Sigmoid colon (tissue), 7 donors: ENCODE results near the gene CPXM2. TPM values are rescaled to one million over a fixed set of nuclear protein-coding genes. Genes with fewer than 3 reads are reported as not detected.

ENCODE experiments used
- DNase-seq: peaks from one replicate; pipeline ENCODE4 v3.0.0-alpha.2; 2019
- H3K27ac ChIP-seq, 4 donors: fragments of 200-600 bp; sonication (generic); one replicate each; pipeline ENCODE4 v1.5.1; 2016 to 2019; ENCODE audit warnings: mild to moderate bottlenecking in 1 of 4
- H3K27me3 ChIP-seq, 3 donors: fragments of 200-600 bp; sonication (generic); one replicate each; pipeline ENCODE4 v1.5.1; 2019; ENCODE audit warnings: mild to moderate bottlenecking in 1 of 3
- H3K36me3 ChIP-seq, 4 donors: fragments of 200-600 bp; sonication (generic); one replicate each; pipeline ENCODE4 v1.5.1; 2016 to 2019
- H3K4me1 ChIP-seq, 4 donors: fragments of 200-600 bp; sonication (generic); one replicate each; pipeline ENCODE4 v1.5.1; 2017 to 2019
- H3K4me3 ChIP-seq, 4 donors: fragments of 200-600 bp; sonication (generic); one replicate each; pipeline ENCODE4 v1.5.1; 2017 to 2019; ENCODE audit warnings: mild to moderate bottlenecking in 2 of 4, moderate library complexity in 1 of 4
- H3K9me3 ChIP-seq, 4 donors: fragments of 200-600 bp in 3 of 4; sonication (generic) in 3 of 4; one replicate each; pipeline versions ENCODE4 v1.5.1 to v1.6.1; 2013 to 2019
- CTCF ChIP-seq, 4 experiments: fragments of 450-650 bp in 3 of 4; fragments of 200-600 bp in 1 of 4; IDR thresholded peaks; one replicate each; pipeline ENCODE4 v1.5.1; 2016 to 2019; ENCODE audit warnings: antibody characterized with exemption in 4 of 4, mild to moderate bottlenecking in 3 of 4, moderate library complexity in 2 of 4
- EP300 ChIP-seq, 4 donors: sonication (generic); formaldehyde crosslinking; IDR thresholded peaks; one replicate each; pipeline ENCODE4 v1.6.1; 2017; ENCODE audit warnings: antibody characterized with exemption in 4 of 4
- POLR2A ChIP-seq, 2 donors: fragments of 450-650 bp; IDR thresholded peaks; one replicate each; pipeline ENCODE4 v1.6.1; 2016; ENCODE audit warnings: antibody characterized with exemption in 2 of 2, mild to moderate bottlenecking in 2 of 2, moderate library complexity in 2 of 2
- POLR2AphosphoS5 ChIP-seq, 4 donors: sonication (generic); formaldehyde crosslinking; IDR thresholded peaks; one replicate each; pipeline ENCODE4 v1.6.1; 2017; ENCODE audit warnings: antibody characterized with exemption in 4 of 4
- WGBS, 2 donors: extraction: QIAGEN DNeasy Blood & Tissue Kit; methylation state at CpG; one replicate each; pipeline ENCODE4 v1.1.7; 2013; 5-methylcytosine and 5-hydroxymethylcytosine counted together
- intact Hi-C: fragments of 100-400 bp; cut with DNase I; formaldehyde crosslinking; loops from one replicate; pipeline ENCODE4 v1.15.1; 2023
- polyA plus RNA-seq, 3 donors: library from polyadenylated mRNA; stranded (reverse); fragments of 200-250 nt; gene quantifications; one replicate each; pipeline ENCODE4 v1.2.3, GENCODE V29; 2013
- total RNA-seq, 4 donors: library from RNA; depleted of rRNA; stranded (reverse); fragments of >200 nt; gene quantifications; one replicate each; pipeline ENCODE4 v1.1.0, GENCODE V29; 2016
- donor health status: healthy with polysubstance abuse.
- donor health status: Bipolar disorder and iron deficiency.
- donor health status: healthy.

Gene CPXM2
- total and polyA plus RNA-seq, 7 donors: 0.69 to 153 (median 48.5) TPM

- Histone ChIP-seq H3K36me3 (peaks cover 0 to 28% (median 6%) of the 10 kb centered on the region in 4 donors), H3K27ac (peak overlapping the region in 3 of 4 donors; percentile 28 to 58 (median 52)), H3K9me3 (no peaks in the 10 kb centered on the region), H3K4me1 (peaks cover 0 to 53% (median 37%) of the 10 kb centered on the region in 4 donors), H3K27me3 (no peaks in the 10 kb centered on the region), H3K4me3 (no peak overlapping the region)
- no peak for DNase-seq
- TF ChIP-seq EP300 (IDR thresholded peaks at IDR 0.05): no peak
- peak; percentile 22 to 75 (median 56) for TF ChIP-seq POLR2AphosphoS5 (IDR thresholded peaks at IDR 0.05)
- intact Hi-C loops: loop anchor here (5.0 kb wide), 1 partner anchor 164 kb away; no protein-coding TSS in a partner anchor
- WGBS, 2 donors: 65 to 78% methylated on average over 4 of the region's 4 CpGs
Observed at GRCh38 chr10:123746061-123746460, 145.5 kb downstream of the CPXM2 start.

- 79 to 84% methylated on average over 6 of the region's 6 CpGs for WGBS, 2 donors
- H3K36me3 ChIP-seq: peaks cover 0 to 12% (median 5%) of the 10 kb centered on the region in 4 donors
- TF ChIP-seq CTCF (IDR thresholded peaks at IDR 0.05) (no peak), EP300 (IDR thresholded peaks at IDR 0.05) (no peak), POLR2AphosphoS5 (IDR thresholded peaks at IDR 0.05) (no peak), POLR2A (IDR thresholded peaks at IDR 0.05) (no peak)
- H3K4me3 ChIP-seq: no peak overlapping the region
- intact Hi-C loops: loop anchor here (5.0 kb wide), 1 partner anchor 223 kb away; no protein-coding TSS in a partner anchor
- H3K27ac ChIP-seq: peak overlapping the region in 3 of 4 donors; percentile 6 to 58 (median 14)
- DNase-seq: no peak
- H3K4me1 ChIP-seq: peaks cover 0 to 53% (median 37%) of the 10 kb centered on the region in 4 donors
- no peaks in the 10 kb centered on the region for H3K9me3 ChIP-seq
- H3K27me3 ChIP-seq: no peaks in the 10 kb centered on the region
Observed at GRCh38 chr10:123744224-123744536, 147.4 kb downstream of the CPXM2 start.

- intact Hi-C loops: loop anchor here (5.0 kb wide), 1 partner anchor 224 kb away; no protein-coding TSS in a partner anchor
Observed at GRCh38 chr10:123743441-123744223, 148.0 kb downstream of the CPXM2 start.

GRCh38 chr10:123742751-123743440 lies 148.7 kb downstream of the CPXM2 start:
- TF ChIP-seq POLR2AphosphoS5 (IDR thresholded peaks at IDR 0.05): peak in 2 of 4 donors; percentile 7 to 28
- TF ChIP-seq EP300 (IDR thresholded peaks at IDR 0.05): no peak
- no peak for TF ChIP-seq POLR2A (IDR thresholded peaks at IDR 0.05)
- H3K9me3 ChIP-seq: no peaks in the 10 kb centered on the region
- no peak overlapping the region for H3K4me3 ChIP-seq
- H3K27me3 ChIP-seq: no peaks in the 10 kb centered on the region
- peak overlapping the region in 2 of 4 donors; percentile 58 to 59 for H3K27ac ChIP-seq
- WGBS, 2 donors: 76 to 84% methylated on average over 10 of the region's 10 CpGs
- H3K4me1 ChIP-seq: peaks cover 0 to 53% (median 37%) of the 10 kb centered on the region in 4 donors
- intact Hi-C loops: loop anchor here (5.0 kb wide), 1 partner anchor 224 kb away; no protein-coding TSS in a partner anchor
- no peak for DNase-seq
- H3K36me3 ChIP-seq: no peaks in the 10 kb centered on the region

More at GRCh38 chr10:123743441-123744223, 148.0 kb downstream of the CPXM2 start:
- DNase-seq: no peak
- H3K36me3 ChIP-seq: peaks cover 0 to 7% (median 2%) of the 10 kb centered on the region in 4 donors
- TF ChIP-seq POLR2AphosphoS5 (IDR thresholded peaks at IDR 0.05) (no peak), CTCF (IDR thresholded peaks at IDR 0.05) (no peak), EP300 (IDR thresholded peaks at IDR 0.05) (no peak)
- H3K27ac ChIP-seq: peak overlapping the region; percentile 6 to 59 (median 36)
- H3K27me3 ChIP-seq: no peaks in the 10 kb centered on the region
- WGBS, 2 donors: 72 to 76% methylated on average over 13 of the region's 13 CpGs
- H3K9me3 ChIP-seq: no peaks in the 10 kb centered on the region
- H3K4me1 ChIP-seq: peaks cover 0 to 53% (median 37%) of the 10 kb centered on the region in 4 donors
- no peak overlapping the region for H3K4me3 ChIP-seq

GRCh38 chr10:123741711-123742110 lies 149.9 kb downstream of the CPXM2 start:
- Histone ChIP-seq H3K4me3 (no peak overlapping the region), H3K36me3 (no peaks in the 10 kb centered on the region), H3K27ac (no peak overlapping the region), H3K27me3 (no peaks in the 10 kb centered on the region), H3K4me1 (peaks cover 0 to 44% (median 31%) of the 10 kb centered on the region in 4 donors), H3K9me3 (no peaks in the 10 kb centered on the region)
- TF ChIP-seq CTCF (IDR thresholded peaks at IDR 0.05) (no peak), POLR2A (IDR thresholded peaks at IDR 0.05) (no peak), EP300 (IDR thresholded peaks at IDR 0.05) (no peak), POLR2AphosphoS5 (IDR thresholded peaks at IDR 0.05) (no peak)
- DNase-seq: no peak
- WGBS, 2 donors: 85 to 88% methylated on average over 5 of the region's 5 CpGs
- intact Hi-C loops: loop anchor here (5.0 kb wide), 1 partner anchor 226 kb away; no protein-coding TSS in a partner anchor
